CD4-positive, alpha-beta T cell treated with Interleukin-15 for 1 hour (primary cell): ENCODE results near the gene SEC22A.

Experiments used
- DNase-seq: peaks from one replicate; pipeline ENCODE4 v3.0.0-alpha.2; 2020

The SEC22A gene, protein sequence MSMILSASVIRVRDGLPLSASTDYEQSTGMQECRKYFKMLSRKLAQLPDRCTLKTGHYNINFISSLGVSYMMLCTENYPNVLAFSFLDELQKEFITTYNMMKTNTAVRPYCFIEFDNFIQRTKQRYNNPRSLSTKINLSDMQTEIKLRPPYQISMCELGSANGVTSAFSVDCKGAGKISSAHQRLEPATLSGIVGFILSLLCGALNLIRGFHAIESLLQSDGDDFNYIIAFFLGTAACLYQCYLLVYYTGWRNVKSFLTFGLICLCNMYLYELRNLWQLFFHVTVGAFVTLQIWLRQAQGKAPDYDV

DNA sequence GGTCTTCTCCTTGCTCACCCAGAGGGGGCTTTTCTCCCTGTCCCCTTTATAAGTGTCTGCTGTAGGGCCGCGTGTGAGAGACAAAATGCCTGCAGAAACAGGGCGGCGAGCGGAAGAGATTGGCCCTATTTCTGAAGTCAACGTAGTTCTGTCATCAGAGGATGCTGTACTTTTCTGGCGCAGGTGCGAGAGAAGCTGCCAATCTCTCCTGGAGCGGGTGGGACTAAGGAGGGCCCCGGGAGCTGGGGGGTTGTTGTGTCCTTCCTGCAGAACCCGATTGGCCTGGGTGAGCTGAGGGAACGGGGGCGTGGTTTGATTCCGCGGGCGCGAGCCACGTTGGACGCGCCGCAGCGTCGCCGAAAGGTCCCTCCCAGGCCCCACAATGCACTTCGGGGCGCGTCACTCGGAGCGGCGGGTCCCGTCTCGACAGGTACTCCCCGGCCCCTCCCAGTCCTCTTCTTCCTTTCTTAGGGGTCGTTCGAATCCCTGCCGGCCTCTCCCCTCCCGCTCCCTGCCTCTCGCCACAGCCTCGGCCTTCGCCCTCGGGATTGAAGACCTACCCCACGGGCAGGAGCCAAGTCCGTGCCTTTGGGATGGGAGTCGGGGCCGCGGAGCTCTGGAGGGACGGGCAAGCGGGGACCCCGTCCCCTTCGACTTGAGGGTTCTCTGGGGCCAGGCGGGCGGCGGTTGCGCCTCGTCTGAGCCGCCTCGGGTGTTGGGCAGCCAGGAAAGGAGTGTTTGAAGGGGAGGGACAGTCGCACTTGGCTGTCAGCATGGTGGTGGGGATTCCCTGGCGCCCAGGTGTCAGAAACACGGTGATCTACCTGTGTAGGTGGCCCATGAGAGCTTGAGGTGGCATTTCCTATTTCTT, at the start of gene SEC22A:
Gene SEC22A (plus strand): TSS at position 387 of the 871 bp plus-strand sequence. CDS start 7,275 bp downstream, outside the sequence.
- DNase-seq: peak; percentile 97

DNA sequence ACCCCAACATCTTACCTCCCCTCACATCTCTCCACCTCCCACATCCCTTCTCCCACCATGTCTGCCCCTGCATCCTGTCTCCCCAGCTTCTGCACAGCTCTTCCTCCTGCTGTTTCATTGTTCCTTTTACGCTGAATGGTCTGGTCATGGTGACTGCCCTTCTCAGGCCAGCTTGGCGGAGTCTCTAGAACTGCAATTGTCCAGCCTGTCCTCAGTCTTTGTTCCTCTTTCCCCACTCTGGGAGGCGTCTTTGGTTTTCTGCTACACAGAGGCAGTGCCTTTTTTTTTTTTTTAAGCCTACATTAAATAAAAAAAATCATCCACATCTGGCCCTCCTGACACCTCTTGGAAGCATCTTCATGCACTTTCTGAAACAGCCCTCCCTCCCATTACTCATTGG, 49.1 kb upstream of the SEC22A start:
- DNase-seq: no peak

DNA sequence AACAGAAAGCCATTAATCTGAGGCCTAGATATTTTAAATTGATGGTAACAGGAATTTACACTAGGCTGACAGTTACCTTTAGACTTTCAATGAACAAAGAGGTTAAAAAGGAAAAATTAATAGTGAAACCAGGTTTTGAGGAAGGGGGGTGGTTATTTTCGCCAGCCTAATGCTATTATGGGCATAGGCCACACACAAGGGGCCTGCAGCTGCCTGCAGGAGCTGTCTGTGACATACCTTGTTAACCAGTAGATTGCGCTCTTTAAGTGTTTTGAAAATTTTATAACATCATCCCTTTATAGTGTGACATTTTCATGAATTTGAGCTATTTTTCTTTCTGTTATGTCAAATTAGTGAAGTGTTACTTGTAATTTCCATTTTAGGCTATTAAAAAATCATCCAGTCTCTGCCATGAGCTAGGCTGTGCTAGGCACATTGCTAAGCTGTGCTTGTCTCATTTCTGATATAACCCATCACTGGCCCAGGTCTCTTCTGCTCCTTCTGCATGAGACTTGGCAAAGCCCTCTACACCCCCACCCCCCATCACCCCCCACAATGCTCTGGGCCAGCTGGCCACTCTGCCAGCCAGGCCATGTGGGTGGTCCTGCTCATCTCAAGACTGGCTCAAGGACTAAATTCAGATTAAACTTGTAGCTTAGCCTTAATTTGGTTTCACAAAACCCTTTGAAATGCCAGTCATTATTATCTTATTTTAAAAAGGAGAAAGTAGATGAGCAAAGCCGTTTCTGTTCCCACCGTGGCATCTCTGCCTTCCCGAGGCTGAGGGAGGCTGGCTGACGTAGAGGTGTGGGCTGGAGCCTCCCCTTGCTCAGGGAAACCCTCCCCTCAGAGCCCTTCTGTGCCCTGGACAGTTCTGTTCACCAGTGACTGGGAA, 48.4 kb upstream of the SEC22A start:
- DNase-seq: no peak

DNA sequence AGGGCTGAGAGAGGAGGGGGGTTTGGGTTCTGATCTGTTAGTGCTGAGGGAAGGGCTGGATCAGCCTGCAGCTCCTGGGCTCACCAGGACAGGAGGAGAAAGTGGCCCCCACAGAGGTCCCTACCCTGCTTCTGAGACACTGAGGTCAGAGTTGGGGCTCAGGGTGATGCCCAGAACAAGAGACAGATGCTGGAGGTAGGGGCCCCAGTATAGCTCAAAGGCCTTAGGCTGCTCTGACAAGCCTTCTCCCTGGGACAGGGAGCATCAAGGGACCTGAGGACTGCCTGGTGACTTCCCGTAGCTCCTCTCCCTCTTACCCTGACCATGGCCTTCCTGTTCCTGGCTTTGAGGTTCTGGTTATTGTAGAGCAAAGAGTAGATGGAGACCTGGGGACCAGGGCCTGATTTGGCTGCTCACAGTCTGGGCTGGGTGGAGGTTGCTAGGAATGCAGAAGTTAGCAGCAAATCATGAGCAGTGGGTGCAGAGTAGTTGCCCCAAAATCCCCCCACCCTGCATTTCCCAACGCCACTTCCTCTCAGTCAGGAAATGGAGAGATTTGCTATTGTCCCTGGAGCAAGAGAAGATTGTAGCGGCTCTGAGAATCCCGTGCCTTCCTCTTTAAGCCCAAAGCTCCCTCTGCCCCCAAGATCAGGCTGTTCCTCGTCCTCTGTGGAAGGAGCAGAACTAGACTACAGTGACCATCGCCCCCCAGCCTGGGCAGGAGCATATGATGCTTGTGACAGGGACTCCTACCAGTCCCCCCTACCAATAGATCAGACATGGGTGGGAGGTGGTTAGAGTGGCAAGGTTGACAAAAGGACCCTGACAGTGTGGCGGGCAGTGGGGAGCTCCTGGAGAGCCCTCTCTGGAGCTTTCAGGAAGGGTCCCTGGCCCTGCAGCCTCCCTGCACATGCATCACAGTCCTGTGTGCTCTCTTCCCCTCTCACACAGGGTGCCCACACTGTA, 47.4 kb upstream of the SEC22A start:
- DNase-seq: no peak

DNA sequence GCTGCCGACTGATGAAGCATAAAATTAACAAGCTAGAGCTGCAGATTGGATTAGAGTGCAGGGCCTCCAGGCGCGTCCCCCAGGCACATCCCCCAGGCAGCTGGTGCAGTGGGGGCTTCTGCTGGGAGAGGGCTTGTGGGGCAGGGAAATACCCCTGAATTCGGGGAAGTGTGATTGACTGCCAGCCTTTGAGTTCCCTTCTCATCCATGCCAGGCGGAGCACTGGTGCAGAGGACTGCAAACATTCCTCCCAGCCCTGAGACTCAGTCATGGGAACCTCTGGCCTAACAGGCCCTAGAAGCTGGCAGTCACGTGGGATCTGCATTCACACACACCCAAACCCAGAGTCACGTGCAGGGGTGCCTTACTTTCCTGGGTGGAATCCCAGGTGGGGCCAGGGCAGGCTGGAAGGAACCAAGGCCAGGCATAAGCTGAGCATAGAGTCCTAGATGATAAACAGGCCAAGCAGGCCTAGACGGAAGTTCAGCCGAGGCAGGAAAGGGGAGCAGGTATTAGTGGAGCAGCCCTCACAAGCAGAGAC, 46.2 kb upstream of the SEC22A start:
- no peak for DNase-seq

DNA sequence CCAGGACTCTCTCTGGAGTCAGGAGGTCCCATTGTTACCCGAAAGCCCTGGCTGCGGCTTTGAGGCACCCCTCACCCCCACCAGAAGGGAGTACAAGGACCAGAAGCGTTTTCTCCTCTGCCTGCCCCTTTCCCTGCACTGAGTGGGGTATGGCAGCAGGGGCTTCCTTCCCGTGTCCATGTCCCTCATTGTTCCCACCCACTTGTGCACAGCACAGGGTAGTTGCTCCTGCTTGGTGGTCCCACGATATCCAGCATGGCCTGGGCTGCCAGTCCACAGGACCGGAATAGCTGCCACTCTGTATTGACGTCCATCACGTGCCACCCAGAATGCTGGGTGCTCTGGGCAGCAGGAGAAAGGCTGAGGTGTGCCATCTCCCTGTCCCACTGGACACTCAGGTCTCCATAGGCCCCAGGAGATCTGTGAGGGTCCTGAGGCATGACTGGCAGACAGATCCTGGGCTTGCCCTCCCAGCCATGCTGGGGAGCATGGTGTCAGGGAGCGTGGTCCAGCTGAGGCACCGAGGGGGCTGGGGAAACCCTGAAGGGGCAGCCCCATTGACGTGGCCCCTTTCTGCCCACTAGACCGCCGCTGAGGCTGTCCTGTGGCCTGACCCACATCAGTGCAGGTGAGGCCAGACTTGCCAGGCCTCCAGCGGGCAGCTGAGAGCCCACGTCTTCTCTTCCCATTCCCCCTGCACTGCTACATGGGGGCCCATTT, 45.3 kb upstream of the SEC22A start:
- DNase-seq: no peak

DNA sequence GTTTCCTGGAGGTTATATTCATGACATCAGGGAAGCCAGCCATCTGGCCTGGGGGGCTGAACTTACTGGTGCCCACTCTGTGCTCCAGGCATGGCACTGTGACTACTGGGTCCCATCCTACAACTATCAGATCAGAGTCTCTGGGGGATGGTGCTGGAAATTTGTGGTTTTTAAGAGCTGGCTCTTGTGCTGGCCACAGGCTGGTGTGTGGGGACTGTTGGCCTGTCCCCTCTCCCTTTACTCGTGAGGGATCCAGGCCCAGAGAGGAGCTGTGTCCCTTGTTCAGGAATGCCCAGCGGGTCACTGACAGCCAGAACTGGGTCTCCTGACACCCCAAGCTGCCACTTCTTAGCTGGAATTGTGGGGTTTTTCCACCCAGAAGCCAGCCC, 44.5 kb upstream of the SEC22A start:
- DNase-seq: no peak

DNA sequence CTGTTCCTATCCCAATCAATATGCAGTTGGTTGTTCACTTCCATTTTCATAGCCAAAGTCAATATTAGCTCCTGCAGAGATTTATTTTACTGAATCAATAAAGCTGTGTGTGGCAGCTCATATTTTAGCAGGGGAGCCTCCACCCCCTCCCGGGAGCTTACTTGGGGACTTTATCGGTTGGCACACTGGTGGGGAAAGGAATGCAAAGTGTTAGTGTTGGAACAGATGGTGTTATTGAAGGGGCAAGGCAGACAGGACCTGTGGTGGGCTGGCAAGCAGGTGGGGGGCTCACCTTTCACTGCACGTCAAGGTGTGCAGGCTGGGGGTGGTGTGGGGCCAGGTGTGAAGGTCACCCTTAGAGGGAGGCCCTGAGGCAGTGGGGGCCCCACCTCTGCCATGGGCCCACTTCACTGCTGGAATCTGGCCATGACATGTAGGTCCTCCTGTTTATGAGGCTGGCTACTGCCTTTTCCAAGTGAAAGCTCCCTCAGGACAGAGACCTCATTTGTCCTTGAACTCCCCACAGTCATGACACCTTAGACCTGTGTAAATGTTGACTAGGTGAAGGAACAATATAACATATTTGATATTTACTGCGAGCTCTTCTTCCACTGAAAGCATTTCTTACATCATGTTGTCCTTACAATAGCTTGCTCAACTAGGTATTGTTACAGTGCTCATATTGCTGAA, 44.0 kb upstream of the SEC22A start:
- DNase-seq: no peak

GRCh38 chr3:123158330-123158729, 43.4 kb upstream of the SEC22A start:
- DNase-seq: no peak

GRCh38 chr3:123158899-123159390, 42.8 kb upstream of the SEC22A start:
- DNase-seq: no peak

DNA sequence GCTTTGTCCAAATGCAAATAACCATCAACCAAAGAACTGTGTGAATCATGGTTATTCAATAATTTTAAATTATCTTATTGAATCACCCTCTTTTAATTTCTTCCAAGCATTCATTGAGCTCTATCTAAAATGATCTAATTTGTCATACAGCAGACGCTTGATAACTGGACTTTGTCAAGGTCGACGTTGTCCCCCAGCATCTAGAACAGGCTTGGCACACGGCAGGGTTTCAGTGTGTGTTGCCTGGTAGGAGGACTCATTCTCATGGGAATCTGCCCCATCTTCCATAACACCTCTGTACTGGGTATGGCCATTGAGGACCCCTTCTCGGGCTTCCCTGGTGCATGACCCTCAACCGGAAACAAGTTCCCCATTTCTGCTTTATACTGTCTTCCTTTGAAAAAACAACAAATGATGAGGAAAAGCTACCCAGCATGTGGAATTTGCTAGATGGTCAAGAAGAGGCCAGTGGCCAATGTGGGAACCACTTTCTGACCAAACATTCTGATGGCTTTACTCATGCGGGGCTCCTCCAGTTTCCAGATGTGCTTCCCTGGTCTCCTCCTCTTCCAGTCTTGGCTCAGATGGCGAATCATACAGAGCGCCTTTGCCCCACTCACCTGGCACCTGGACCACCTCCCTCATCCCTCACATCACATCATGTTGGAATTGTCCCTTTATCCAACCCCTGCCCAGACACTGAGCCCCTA, 41.7 kb upstream of the SEC22A start:
- DNase-seq: no peak

DNA sequence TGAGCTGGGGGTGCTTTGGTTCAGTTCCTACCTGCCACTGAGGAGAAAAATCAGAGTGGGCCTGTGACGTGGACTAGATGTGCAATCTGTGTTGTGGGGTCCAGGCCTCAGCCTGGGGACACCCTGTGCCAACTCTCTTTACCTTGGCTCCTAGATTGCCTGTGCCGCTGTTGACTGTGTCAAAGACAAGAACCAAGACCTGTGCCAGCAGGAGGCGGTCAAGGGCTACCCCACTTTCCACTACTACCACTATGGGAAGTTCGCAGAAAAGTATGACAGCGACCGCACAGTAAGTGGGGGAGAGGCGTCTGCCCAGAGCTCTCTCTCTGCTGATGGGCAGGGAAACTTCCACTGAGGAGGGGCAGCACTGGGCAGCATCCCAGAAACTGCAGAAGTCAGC, 40.6 kb upstream of the SEC22A start:
- no peak for DNase-seq

DNA sequence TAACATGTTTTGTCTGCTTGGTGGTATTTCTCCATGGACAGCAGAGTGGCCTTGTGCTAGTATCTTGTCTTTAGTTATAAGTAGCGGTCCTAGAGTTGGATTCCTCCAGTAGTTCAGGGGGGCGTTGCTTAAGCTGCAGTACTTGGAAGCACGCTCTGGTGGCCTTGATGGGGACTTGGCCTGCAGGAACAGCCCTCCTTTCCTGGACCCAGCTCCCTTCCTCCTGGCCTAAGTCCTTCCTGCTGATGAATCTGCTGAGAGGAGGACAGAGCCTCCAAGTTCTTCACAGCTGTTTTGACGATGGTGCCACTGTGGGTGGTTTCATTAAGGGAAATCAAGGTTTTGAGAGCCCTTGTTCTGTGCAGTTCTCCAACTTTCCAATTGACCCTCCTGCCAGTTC, 38.6 kb upstream of the SEC22A start:
- DNase-seq: no peak

- DNase-seq: no peak
These were observed 36.6 kb upstream of the SEC22A start for GRCh38 chr3:123165163-123165562.

GRCh38 chr3:123167686-123168085, 34.1 kb upstream of the SEC22A start:
- DNase-seq: no peak

DNA sequence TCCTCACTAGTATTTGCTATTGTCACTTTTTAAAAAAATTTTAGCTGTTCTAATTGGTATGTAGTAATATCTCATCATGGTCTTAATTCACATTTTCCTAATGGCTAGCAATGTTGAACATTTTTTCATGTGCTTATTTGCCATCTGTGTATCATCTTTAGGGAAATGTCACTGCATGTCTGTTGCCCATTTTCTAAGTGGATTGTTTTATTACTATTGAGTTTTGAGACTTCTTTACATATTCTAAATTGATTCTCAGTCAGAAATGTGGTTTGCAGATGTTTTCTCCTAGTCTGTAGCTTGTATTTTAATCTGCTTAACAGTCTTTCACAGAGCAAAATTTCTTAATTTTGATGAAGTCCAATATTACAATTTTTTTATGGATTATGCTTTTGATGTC, 33.6 kb upstream of the SEC22A start:
- no peak for DNase-seq

GRCh38 chr3:123168605-123169004, 33.1 kb upstream of the SEC22A start:
- DNase-seq: no peak

- DNase-seq: no peak
These were observed 32.2 kb upstream of the SEC22A start for GRCh38 chr3:123169492-123169929.

DNA sequence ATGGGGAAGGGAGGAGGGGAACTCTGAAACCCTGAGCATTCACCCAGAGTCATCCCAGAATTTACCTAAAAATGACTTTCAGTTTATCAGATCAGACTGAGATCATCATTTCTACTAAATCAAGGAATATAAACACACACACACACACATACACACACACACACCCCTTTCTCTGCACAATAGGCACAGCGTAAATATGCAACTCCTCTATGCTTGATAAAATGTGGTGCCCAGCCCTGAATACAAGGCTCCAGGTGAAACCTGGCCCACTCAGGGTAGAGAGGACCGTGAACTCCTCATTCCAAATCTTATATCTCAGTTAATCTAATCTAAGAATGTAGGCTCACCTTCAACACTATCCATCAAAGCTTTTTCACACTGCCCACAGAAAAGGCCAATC, 31.8 kb upstream of the SEC22A start:
- no peak for DNase-seq
